ENCODE results near the gene DNAJC6.

GRCh38 chr1:65316233-65316632 is 6.9 kb downstream of the DNAJC6 start:
- TF ChIP-seq CTCF (IDR thresholded peaks at IDR 0.05), result no peak
- TF ChIP-seq POLR2A (IDR thresholded peaks at IDR 0.05), result no peak

Measured in thyroid gland (tissue), 4 donors.